Measurements from ENCODE around the gene ATP10A. TPM values are rescaled to one million over a fixed set of nuclear protein-coding genes. Genes with fewer than 3 reads are reported as not detected.

Gene ATP10A
- polyA plus RNA-seq, 1 of the 3 experiments (the other 2 are of a cell fraction), result not detected

DNA sequence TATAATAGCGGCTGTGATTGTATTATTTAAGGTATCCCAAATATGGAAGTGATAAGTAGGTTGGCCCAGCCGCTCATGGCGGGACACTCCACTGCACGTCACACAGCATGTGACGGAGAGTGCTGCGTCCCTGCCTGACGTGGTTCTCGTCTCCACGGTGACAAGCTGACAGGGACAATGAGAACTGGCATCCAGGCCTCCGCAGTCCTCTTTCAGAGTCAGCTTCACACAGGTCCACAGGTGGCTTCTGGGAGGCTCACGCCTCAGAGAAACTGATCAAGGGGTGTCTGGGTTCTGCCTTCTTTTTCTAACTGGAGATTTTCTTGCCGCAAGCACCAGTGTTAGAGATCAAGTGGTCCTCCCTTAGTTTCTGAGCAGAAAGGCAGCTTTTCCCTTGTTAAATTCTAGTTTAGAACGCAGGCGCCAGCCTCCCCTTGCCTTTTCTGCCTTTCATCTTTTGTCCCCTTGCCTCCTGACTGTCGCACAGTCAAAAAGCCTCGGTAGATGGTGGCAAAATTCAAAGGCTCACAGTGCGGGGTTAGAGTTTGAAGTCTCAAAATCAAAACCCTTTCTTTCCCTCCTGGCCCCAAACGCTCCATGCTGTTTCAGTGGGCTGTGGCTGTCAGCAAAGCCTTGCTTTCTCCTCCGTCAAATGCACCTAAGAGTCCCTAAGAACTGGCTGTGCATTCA lies 120.9 kb downstream of the ATP10A start:
- no peak for TF ChIP-seq NFIC (IDR thresholded peaks at IDR 0.05; ENCODE audit: borderline replicate concordance)
- TF ChIP-seq POLR2AphosphoS5 (IDR thresholded peaks at IDR 0.05; ENCODE audit: low read depth, low read length), result no peak
- TF ChIP-seq RAD21 (IDR thresholded peaks at IDR 0.05; ENCODE audit: low read length), result no peak
- TF ChIP-seq FOXJ3 (CRISPR knock-in tag; IDR thresholded peaks at IDR 0.05), result no peak
- no peak for TF ChIP-seq RFX5 (IDR thresholded peaks at IDR 0.05; ENCODE audit: low read length)
- TF ChIP-seq CTCF (IDR thresholded peaks at IDR 0.05), result no peak
- TF ChIP-seq IRF3 (IDR thresholded peaks at IDR 0.05; ENCODE audit: low read depth, low read length), result no peak
- CTCF ChIA-PET, result interaction anchor here (1.4 to 2.9 kb wide), 2 partner anchors 32 to 191 kb away, joined by 4 to 19 read pairs; no protein-coding TSS in a partner anchor

GRCh38 chr15:25741256-25741580 lies 121.9 kb downstream of the ATP10A start:
- Histone ChIP-seq H3K36me3 (replicated peaks in 1 of 2; ENCODE audit: control insufficient read depth in 1 of 2, insufficient read depth in 2 of 2, low read length in 1 of 2) (no peaks in the 10 kb centered on the region), H3F3A (replicated peaks; ENCODE audit: insufficient read depth) (no peaks in the 10 kb centered on the region), H3K4me3 (ENCODE audit: low read depth in 2 of 2, low read length in 1 of 2) (no peak overlapping the region), H4K20me1 (ENCODE audit: insufficient read depth) (no peaks in the 10 kb centered on the region), H3K4me1 (ENCODE audit: control insufficient read depth in 1 of 2, insufficient read depth in 2 of 2, low read depth in 1 of 2, low read length in 1 of 2) (no peaks in the 10 kb centered on the region; a peak in 1 of 4 replicates), H3K4me2 (no peak overlapping the region), H3K27me3 (ENCODE audit: insufficient read depth) (no peaks in the 10 kb centered on the region), H2AFZ (ENCODE audit: low read depth) (no peak overlapping the region), H3K79me2 (ENCODE audit: insufficient read depth) (no peaks in the 10 kb centered on the region), H3K9me2 (no peaks in the 10 kb centered on the region), H3K9me3 (no peaks in the 10 kb centered on the region), H3K9ac (no peak overlapping the region), H3K27ac (ENCODE audit: low read depth in 2 of 2, low read length in 1 of 2) (no peak overlapping the region)
- POLR2A ChIA-PET, result no interaction called here
- DNase-seq, result no peak
- 34% methylated on average over 5 of the region's 5 CpGs for WGBS (ENCODE audit: low lambda C conversion rate)
- CTCF ChIA-PET, result interaction anchor here (1.0 to 2.9 kb wide), 3 partner anchors 9 to 519 kb away, joined by 3 to 19 read pairs (median 3); no protein-coding TSS in a partner anchor
- TF ChIP-seq FOSL2 (IDR thresholded peaks at IDR 0.05; ENCODE audit: borderline replicate concordance, low read depth), result no peak
- TF ChIP-seq SMC3 (IDR thresholded peaks at IDR 0.05; ENCODE audit: low read depth, low read length), result no peak
- TF ChIP-seq RFX5 (IDR thresholded peaks at IDR 0.05; ENCODE audit: low read length), result no peak
- TF ChIP-seq, protein P1, sequence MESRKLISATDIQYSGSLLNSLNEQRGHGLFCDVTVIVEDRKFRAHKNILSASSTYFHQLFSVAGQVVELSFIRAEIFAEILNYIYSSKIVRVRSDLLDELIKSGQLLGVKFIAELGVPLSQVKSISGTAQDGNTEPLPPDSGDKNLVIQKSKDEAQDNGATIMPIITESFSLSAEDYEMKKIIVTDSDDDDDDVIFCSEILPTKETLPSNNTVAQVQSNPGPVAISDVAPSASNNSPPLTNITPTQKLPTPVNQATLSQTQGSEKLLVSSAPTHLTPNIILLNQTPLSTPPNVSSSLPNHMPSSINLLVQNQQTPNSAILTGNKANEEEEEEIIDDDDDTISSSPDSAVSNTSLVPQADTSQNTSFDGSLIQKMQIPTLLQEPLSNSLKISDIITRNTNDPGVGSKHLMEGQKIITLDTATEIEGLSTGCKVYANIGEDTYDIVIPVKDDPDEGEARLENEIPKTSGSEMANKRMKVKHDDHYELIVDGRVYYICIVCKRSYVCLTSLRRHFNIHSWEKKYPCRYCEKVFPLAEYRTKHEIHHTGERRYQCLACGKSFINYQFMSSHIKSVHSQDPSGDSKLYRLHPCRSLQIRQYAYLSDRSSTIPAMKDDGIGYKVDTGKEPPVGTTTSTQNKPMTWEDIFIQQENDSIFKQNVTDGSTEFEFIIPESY (IDR thresholded peaks at IDR 0.05; ENCODE audit: borderline replicate concordance, low read depth), result no peak
- TF ChIP-seq SIN3A (IDR thresholded peaks at IDR 0.05; ENCODE audit: borderline replicate concordance, low read depth, low read length), result no peak
- TF ChIP-seq MEF2A (IDR thresholded peaks at IDR 0.05; ENCODE audit: borderline replicate concordance, low read depth), result no peak
- TF ChIP-seq TCF12 (IDR thresholded peaks at IDR 0.05), result no peak
- no peak for TF ChIP-seq REST (IDR thresholded peaks at IDR 0.05; ENCODE audit: low read depth, low read length)
- TF ChIP-seq YY1 (IDR thresholded peaks at IDR 0.05; ENCODE audit: low read depth), result no peak
- TF ChIP-seq IRF3 (IDR thresholded peaks at IDR 0.05; ENCODE audit: low read depth, low read length), result no peak
- TF ChIP-seq POLR2AphosphoS5 (IDR thresholded peaks at IDR 0.05; ENCODE audit: low read depth, low read length), result no peak
- no peak for TF ChIP-seq GABPA (IDR thresholded peaks at IDR 0.05; ENCODE audit: low read depth)
- TF ChIP-seq EP300 (IDR thresholded peaks at IDR 0.05; ENCODE audit: borderline replicate concordance in 1 of 2, low read depth in 1 of 2, low read length in 1 of 2), result no peak

More for the DNA sequence above, 120.9 kb downstream of the ATP10A start:
- POLR2A ChIA-PET, result no interaction called here
- Histone ChIP-seq H3K27me3 (ENCODE audit: insufficient read depth) (no peaks in the 10 kb centered on the region), H3K4me3 (ENCODE audit: low read depth in 2 of 2, low read length in 1 of 2) (no peak overlapping the region), H3K9me2 (no peaks in the 10 kb centered on the region), H3K79me2 (ENCODE audit: insufficient read depth) (no peaks in the 10 kb centered on the region), H3K9ac (no peak overlapping the region), H3K9me3 (no peaks in the 10 kb centered on the region), H3F3A (replicated peaks; ENCODE audit: insufficient read depth) (no peaks in the 10 kb centered on the region), H3K36me3 (replicated peaks in 1 of 2; ENCODE audit: control insufficient read depth in 1 of 2, insufficient read depth in 2 of 2, low read length in 1 of 2) (no peaks in the 10 kb centered on the region), H2AFZ (ENCODE audit: low read depth) (no peak overlapping the region), H4K20me1 (ENCODE audit: insufficient read depth) (no peaks in the 10 kb centered on the region), H3K4me1 (ENCODE audit: control insufficient read depth in 1 of 2, insufficient read depth in 2 of 2, low read depth in 1 of 2, low read length in 1 of 2) (no peaks in the 10 kb centered on the region; a peak in 1 of 4 replicates), H3K4me2 (no peak overlapping the region), H3K27ac (ENCODE audit: low read depth in 2 of 2, low read length in 1 of 2) (no peak overlapping the region)
- 47% methylated on average over 10 of the region's 19 CpGs for WGBS (ENCODE audit: low lambda C conversion rate)
- DNase-seq, result no peak
